PC-3 (cell line): Measurements from ENCODE around the gene COX15.

Experiments used
- EZH2 ChIP-seq: fragments of 300-600 bp; sonication (generic); IDR thresholded peaks from one replicate; pipeline ENCODE4 v1.6.1; 2017; ENCODE audit warnings: antibody characterized with exemption, mild to moderate bottlenecking, low read length; ENCODE audit not compliant: unreplicated experiment
- EZH2phosphoT487 ChIP-seq: fragments of 300-600 bp; sonication (generic); IDR thresholded peaks from 2 replicates; pipeline ENCODE4 v1.6.1; 2018; ENCODE audit warnings: mild to moderate bottlenecking, antibody characterized with exemption, low read length, borderline replicate concordance
- TF ChIP-seq, protein P1 (sequence below): fragments of 300-600 bp; sonication (generic); conservative IDR thresholded peaks from 2 replicates; pipeline ENCODE4 v1.5.1; 2017; ENCODE audit warnings: antibody characterized with exemption, low read depth, mild to moderate bottlenecking, low read length

DNA sequence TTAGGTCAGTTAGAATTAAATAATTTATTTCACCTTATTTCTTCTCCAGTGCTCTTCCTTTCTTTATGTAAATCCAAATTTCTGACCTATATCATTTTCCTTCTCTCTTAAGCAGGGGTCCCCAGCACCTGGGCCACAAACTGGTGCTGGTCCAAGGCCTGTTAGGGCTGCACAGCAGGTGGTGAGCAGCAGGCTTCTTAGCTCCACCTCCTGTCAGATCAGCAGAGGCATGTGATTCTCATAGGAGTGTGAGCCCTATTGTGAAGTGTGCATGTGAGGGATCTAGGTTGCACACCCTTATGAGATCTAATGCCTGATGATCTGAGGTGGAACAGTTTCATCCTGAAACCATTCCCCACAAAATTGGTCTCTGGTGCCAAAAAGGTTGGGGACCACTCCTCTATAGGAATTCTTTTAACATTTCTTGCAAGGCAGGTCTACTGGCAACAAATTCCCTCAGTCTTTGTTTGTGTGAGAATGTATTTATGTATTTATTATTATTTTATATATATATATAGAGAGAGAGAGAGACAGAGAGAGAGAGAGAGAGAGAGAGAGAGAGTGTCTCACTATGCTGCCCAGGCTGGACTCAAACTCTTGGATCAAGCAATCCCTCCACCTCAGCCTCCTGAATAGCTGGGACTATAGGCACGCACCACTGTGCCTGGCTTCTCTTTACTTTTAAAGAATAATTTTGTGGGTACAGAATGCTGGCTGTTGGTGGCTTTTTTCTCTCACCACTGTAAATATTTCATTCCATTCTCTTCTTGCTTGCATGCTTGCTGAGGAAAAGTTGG is 46.2 kb upstream of the COX15 start:
- TF ChIP-seq EZH2 (no peak), EZH2phosphoT487 (no peak)
- TF ChIP-seq, protein P1, sequence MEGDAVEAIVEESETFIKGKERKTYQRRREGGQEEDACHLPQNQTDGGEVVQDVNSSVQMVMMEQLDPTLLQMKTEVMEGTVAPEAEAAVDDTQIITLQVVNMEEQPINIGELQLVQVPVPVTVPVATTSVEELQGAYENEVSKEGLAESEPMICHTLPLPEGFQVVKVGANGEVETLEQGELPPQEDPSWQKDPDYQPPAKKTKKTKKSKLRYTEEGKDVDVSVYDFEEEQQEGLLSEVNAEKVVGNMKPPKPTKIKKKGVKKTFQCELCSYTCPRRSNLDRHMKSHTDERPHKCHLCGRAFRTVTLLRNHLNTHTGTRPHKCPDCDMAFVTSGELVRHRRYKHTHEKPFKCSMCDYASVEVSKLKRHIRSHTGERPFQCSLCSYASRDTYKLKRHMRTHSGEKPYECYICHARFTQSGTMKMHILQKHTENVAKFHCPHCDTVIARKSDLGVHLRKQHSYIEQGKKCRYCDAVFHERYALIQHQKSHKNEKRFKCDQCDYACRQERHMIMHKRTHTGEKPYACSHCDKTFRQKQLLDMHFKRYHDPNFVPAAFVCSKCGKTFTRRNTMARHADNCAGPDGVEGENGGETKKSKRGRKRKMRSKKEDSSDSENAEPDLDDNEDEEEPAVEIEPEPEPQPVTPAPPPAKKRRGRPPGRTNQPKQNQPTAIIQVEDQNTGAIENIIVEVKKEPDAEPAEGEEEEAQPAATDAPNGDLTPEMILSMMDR: no peak
